ENCODE results near the gene TLCD4.

TLCD4 gene

GRCh38 chr1:95071539-95071938, 45.6 kb upstream of the TLCD4 start:
- TF ChIP-seq EZH2phosphoT487 (IDR thresholded peaks at IDR 0.05; ENCODE audit: low read depth) (no peak), CTCF (IDR thresholded peaks at IDR 0.05; ENCODE audit: low read depth, low read length) (no peak)
- no peaks in the 10 kb centered on the region for H3K27me3 ChIP-seq (ENCODE audit: low read depth, low read length)
- H3K9me3 ChIP-seq (ENCODE audit: insufficient read depth, low read length), result no peaks in the 10 kb centered on the region
- peak overlapping the region; percentile 86 for H3K4me3 ChIP-seq (ENCODE audit: low read length)
- H3K4me1 ChIP-seq (ENCODE audit: low read length), result peaks cover 10% of the 10 kb centered on the region
- H2AFZ ChIP-seq (ENCODE audit: low read depth, low read length), result 0 out of 2 replicates have a peak overlapping the region, but pooled peaks have one; percentile 60
- peak overlapping the region; percentile 82 for H3K4me2 ChIP-seq (ENCODE audit: low read length)
- no peaks in the 10 kb centered on the region for H4K20me1 ChIP-seq (ENCODE audit: insufficient read depth, low read length)
- no peaks in the 10 kb centered on the region for H3K79me2 ChIP-seq (ENCODE audit: low read length)
- no peak overlapping the region for H3K27ac ChIP-seq (ENCODE audit: low read length)
- H3K36me3 ChIP-seq (replicated peaks; ENCODE audit: low read depth, low read length), result no peaks in the 10 kb centered on the region
- H3K9ac ChIP-seq (ENCODE audit: low read length), result peak overlapping the region; percentile 75

GRCh38 chr1:95072117-95072516, 45.0 kb upstream of the TLCD4 start:
- H2AFZ ChIP-seq (ENCODE audit: low read depth, low read length), result peak overlapping the region; percentile 60
- no peak for TF ChIP-seq CTCF (IDR thresholded peaks at IDR 0.05; ENCODE audit: low read depth, low read length)
- no peak for TF ChIP-seq EZH2phosphoT487 (IDR thresholded peaks at IDR 0.05; ENCODE audit: low read depth)
- peak overlapping the region; percentile 75 for H3K9ac ChIP-seq (ENCODE audit: low read length)
- no peaks in the 10 kb centered on the region for H4K20me1 ChIP-seq (ENCODE audit: insufficient read depth, low read length)
- H3K27me3 ChIP-seq (ENCODE audit: low read depth, low read length), result no peaks in the 10 kb centered on the region
- H3K36me3 ChIP-seq (replicated peaks; ENCODE audit: low read depth, low read length), result no peaks in the 10 kb centered on the region
- no peak overlapping the region for H3K27ac ChIP-seq (ENCODE audit: low read length)
- H3K4me1 ChIP-seq (ENCODE audit: low read length), result peaks cover 10% of the 10 kb centered on the region
- no peaks in the 10 kb centered on the region for H3K79me2 ChIP-seq (ENCODE audit: low read length)
- H3K4me2 ChIP-seq (ENCODE audit: low read length), result peak overlapping the region; percentile 82
- H3K4me3 ChIP-seq (ENCODE audit: low read length), result peak overlapping the region; percentile 86
- H3K9me3 ChIP-seq (ENCODE audit: insufficient read depth, low read length), result no peaks in the 10 kb centered on the region

GRCh38 chr1:95072532-95073419, 44.4 kb upstream of the TLCD4 start, which contains the start of gene ALG14:
ALG14 (minus strand) TSS chr1:95072951; CDS start chr1:95072898, 53 bp downstream.
- no peaks in the 10 kb centered on the region for H3K27me3 ChIP-seq (ENCODE audit: low read depth, low read length)
- no peaks in the 10 kb centered on the region for H3K79me2 ChIP-seq (ENCODE audit: low read length)
- no peaks in the 10 kb centered on the region for H3K36me3 ChIP-seq (replicated peaks; ENCODE audit: low read depth, low read length)
- H3K9ac ChIP-seq (ENCODE audit: low read length), result peak within 1 kb of the TSS; percentile 75
- no peaks in the 10 kb centered on the region for H4K20me1 ChIP-seq (ENCODE audit: insufficient read depth, low read length)
- H3K4me1 ChIP-seq (ENCODE audit: low read length), result peaks cover 10% of the 10 kb centered on the region
- H3K27ac ChIP-seq (ENCODE audit: low read length), result peak within 1 kb of the TSS; percentile 52
- peak within 1 kb of the TSS; percentile 93 for H2AFZ ChIP-seq (ENCODE audit: low read depth, low read length)
- peak within 1 kb of the TSS; percentile 82 for H3K4me2 ChIP-seq (ENCODE audit: low read length)
- H3K4me3 ChIP-seq (ENCODE audit: low read length), result peak within 1 kb of the TSS; percentile 86
- no peaks in the 10 kb centered on the region for H3K9me3 ChIP-seq (ENCODE audit: insufficient read depth, low read length)
- TF ChIP-seq CTCF (IDR thresholded peaks at IDR 0.05; ENCODE audit: low read depth, low read length) (no peak), EZH2phosphoT487 (IDR thresholded peaks at IDR 0.05; ENCODE audit: low read depth) (no peak)

GRCh38 chr1:95073446-95073845, 43.7 kb upstream of the TLCD4 start:
- no peak for TF ChIP-seq CTCF (IDR thresholded peaks at IDR 0.05; ENCODE audit: low read depth, low read length)
- TF ChIP-seq EZH2phosphoT487 (IDR thresholded peaks at IDR 0.05; ENCODE audit: low read depth), result no peak
- peak overlapping the region; percentile 93 for H2AFZ ChIP-seq (ENCODE audit: low read depth, low read length)
- H3K36me3 ChIP-seq (replicated peaks; ENCODE audit: low read depth, low read length), result no peaks in the 10 kb centered on the region
- H3K27ac ChIP-seq (ENCODE audit: low read length), result no peak overlapping the region
- H3K27me3 ChIP-seq (ENCODE audit: low read depth, low read length), result no peaks in the 10 kb centered on the region
- H3K9me3 ChIP-seq (ENCODE audit: insufficient read depth, low read length), result no peaks in the 10 kb centered on the region
- H3K4me1 ChIP-seq (ENCODE audit: low read length), result peaks cover 10% of the 10 kb centered on the region
- no peaks in the 10 kb centered on the region for H3K79me2 ChIP-seq (ENCODE audit: low read length)
- peak overlapping the region; percentile 82 for H3K4me2 ChIP-seq (ENCODE audit: low read length)
- peak overlapping the region; percentile 75 for H3K9ac ChIP-seq (ENCODE audit: low read length)
- H4K20me1 ChIP-seq (ENCODE audit: insufficient read depth, low read length), result no peaks in the 10 kb centered on the region
- H3K4me3 ChIP-seq (ENCODE audit: low read length), result peak overlapping the region; percentile 86
